ENCODE data around the gene ACSL1. TPM values are rescaled to one million over a fixed set of nuclear protein-coding genes. Genes with fewer than 3 reads are reported as not detected.
A peak's percentile ranks its signal among the peaks of the same experiment; 100 is the strongest.
"Not testable (repeated sequence)": the region's sequence is repeated elsewhere in the genome, so short reads cannot be mapped to it uniquely, and the experiment has no call there.

ACSL1 gene
- total RNA-seq, 1 donor from 2014 or later: 370 TPM

DNA sequence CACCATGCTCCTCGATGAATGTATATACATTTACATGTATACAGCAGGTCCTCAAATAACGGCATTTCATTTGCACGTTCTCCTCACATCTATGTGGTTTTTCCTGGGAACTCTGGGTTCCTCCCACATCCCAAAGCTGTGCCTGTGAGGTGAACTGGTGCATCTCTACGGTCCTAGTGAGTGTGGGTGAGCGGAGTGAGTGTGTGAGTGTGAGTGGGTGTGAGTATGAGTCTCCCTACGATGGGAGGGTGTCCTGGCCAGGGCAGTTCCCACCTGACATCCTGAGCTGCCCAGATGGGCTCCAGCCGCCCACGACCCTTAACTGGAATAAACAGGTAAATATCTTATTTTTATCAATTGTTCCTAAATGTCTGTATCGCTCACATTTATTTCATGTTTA lies 40.0 kb downstream of the ACSL1 start:
- DNase-seq: no peak

DNA sequence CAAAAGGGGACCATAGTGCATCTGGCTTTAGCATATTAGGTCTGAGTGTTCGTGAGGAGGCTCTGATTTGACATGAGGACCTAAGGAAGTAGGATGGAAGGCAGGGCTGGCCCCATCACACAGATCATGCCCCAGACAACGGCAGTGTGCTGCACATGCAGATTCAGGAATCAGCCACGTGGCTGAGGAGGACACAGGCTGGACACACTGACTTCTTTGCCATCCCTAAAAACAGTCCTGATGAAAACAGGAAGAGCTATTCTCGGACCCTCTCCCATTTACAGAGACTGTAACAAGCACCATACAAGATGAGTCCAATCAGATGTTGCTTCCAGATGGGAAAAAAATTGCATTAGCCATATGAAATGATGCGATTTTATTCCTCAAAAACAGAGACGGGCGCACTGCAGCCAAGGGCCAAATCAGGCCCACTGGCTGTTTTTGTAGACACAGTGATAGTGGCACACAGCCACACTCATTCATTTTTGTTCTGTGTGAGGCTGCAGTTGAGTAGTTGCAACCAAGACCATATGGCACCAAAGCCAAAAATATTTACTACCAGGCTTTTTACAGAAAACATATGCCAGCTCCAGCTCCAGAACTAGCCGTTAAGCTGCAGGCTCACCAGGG lies 41.0 kb downstream of the ACSL1 start:
- peak; percentile 61 for DNase-seq

DNA sequence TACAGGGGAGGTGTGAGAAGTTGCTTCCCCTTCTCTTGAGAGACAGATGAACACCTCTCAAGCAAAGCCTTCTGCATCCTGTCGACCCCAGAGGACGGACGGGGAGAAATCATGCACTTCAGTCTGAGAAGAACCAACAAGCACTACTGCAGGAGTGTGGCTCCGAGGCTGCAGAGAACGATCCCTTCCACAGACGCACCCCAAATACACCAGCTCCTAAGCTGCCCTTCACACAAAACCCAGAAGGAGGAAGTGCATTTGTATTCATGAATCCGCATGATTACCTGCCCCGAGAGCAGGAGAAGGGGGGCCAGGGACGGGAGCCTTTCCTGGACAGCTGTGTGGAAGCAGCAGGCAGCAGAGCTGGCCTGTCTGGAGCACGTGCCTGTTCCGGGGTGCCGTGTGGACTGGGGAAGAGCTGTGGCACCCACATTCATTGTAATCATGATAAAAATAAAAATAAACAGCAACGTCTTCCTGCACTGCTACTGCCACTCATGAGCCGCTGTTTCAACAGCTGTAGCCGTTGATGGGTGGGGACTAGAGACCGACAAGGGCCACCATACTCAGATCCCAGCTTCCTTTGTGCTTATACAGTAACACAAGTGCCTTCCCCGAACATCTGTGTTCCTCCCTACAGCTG lies 42.9 kb downstream of the ACSL1 start:
- DNase-seq: no peak

DNA sequence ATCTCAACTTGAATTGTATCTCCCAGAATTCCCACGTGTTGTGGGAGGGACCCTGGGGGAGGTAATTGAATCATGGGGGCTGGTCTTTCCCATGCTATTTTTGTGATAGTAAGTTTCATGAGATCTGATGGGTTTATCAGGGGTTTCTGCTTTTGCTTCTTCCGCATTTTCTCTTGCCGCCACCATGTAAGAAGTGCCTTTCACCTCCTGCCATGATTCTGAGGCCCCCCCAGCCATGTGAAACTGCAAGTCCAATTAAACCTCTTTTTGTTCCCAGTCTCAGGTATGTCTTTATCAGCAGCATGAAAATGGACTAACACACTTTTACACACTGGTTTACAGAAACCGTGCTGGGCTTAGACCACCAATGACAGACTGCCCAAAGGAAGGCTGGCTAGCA lies 46.6 kb downstream of the ACSL1 start:
- not testable (repeated sequence) for DNase-seq

DNA sequence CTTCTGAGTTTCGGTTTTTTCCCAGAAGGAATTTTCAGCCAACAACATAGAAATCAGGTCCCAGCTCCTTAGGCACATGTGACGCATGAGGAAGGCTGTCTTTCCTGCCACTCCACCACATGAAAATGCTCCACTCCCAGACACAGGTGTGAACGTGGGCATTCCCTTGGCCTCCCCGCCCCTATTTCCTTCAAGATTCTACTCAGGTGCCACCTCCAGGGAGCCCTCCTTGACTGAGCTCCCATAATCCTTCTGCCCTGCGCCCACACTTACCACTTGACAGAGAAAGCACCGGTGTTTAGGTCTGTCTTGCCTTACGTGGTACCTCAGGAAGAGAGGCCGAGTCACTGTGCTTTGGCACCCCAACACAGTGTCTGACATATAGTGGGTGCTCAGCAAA lies 47.4 kb downstream of the ACSL1 start:
- no peak for DNase-seq

DNA sequence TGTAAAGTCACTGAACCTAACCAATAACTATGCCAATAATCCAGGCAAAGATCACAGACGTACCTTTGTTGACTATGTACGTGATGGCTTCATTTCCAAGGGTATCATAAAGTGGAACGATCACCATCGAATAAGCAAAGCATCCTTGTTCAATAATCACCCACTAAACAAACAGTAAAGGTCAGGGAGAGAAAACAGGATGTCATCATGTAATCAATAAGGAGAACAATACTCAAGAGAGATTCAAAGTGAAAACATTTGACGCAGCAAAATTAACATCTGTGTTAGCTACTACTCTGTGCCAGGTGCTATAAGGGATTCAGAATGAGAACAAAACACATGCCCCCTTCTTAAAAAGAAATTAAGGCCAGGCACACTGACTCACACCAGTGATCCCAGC lies 48.9 kb downstream of the ACSL1 start:
- DNase-seq: no peak

DNA sequence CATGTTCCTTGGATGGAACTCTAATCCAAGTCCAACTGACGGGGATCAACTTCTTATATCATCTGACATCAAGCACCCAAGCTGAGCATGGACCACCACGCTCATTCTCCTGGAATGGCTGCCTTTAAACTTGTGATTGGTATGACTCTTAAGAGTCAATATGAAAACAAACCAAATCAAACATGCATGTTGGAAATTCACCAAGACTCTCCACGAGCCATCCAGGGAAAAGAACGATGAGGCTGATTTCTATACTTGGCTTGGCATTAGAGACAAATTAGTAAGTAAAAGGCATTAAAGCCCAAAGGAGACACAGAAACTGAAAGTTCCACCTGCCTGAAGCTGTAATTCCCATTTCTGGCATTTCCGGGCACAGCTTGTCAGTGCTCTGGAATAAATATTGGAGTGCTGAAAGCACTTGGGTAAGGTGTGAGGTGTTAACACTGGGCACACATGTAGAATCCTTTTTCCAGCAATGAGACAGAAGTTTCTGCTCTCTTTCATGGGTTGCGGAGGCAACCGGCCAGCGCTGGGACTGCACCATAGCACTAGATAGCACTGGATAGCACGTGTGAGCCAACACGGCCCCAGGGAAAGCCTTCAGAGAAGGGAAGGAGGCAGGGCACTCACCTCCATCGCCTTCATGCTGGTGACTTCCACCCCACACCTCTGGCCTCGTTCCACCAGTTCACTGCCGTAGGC lies 49.8 kb downstream of the ACSL1 start:
- no peak for DNase-seq

DNA sequence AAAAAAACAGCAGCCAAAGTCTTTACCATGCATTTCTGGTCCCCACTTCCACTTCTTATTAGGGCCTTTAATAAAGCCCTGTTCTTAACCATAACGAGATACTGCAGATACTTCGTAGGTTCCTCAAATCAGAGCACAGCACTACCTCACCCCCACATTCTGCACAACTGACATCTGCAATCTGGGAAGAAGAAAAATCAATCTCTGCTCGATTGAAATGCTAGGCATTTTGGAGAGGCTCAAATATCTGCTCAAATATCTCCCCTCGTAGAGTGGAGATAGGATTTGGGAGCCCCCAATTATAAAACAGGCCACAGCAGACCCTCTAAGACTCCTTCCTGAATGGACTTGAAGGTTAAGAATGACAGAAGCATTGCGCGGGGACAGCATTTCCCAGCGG lies 51.6 kb downstream of the ACSL1 start:
- no peak for DNase-seq

DNA sequence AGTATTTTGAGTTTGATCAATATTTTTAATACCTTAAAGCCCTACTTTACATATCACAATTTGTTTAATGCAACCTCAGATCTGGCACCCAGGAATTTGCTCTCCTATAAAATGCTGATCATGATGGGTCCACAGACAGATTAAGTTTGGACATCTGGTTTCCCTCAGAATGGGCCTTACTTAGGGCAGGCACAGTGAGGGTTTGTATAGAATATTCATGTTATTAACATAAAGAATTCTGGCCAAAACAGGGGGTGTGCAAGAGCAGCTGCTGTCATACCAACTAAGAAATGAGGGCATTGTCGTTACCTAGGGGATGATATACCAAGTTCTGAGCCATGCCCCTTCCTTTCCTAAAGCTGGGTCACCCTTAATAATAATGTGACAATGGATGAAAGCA lies 54.4 kb downstream of the ACSL1 start:
- no peak for DNase-seq

DNA sequence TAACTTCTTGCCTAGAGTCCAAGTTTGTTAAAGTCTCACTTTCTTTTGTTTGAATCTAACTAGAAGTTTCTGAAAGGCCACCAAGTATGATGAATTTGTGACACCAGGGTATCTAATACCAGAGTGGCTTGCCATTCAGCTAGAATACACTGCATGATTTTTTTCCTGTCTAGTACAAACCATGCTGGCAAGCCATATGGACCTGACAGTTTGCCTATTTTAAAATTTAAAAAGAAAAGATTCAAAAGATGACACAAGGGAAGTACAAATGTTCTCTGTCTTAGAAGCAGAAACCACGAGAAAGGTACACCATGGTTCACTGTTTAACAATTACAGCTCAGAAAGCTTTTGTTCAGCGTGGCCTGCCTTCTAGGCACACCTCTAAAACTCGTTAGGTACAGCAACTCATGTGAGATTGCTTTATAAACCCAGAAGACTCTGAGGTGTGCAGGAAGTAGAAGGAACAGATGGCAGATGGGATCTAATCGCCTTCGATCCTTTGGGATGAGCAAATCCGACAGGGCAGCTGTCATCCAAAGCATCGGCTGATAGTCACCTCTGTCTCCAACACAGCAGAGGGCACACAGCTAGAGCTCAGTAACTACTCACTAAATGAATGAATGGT lies 56.5 kb downstream of the ACSL1 start:
- no peak for DNase-seq

DNA sequence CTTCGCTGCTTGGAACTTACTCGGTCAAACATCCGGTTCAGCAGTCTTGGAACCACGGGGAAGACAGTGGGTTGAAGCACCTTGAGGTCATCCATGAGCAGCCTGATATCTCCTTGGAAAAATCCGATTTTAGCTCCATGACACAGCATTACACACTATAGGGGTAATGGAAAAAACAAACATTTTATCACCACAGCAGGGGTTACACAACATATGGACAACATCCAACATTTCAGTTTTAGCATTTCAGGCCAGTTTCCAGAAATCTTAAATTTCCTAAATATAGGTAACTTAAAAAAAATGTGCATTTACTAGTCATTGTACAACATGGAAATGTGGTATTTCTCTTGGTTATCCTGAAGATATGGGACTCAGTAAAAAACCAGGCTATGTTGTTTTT lies 57.5 kb downstream of the ACSL1 start:
- DNase-seq: no peak

DNA sequence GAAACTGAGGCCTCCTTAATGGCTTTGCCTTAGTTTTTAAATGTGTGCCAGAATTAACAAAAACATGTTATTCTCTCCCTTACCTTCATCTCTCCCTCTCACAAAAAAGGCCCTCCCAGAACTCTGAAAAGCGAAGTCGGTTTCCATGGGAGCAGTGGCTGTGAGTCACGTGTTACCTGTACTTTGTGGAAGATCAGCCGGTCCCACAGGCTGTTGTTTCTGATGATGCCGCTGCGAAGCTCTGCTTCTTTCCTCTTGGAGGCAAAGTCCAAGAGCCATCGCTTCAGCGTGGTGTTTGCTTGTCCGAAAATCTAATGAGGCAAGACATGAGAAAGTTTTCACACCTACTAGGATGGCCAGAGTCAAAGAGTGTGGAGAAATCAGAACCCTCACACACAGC lies 59.3 kb downstream of the ACSL1 start:
- DNase-seq: no peak

DNA sequence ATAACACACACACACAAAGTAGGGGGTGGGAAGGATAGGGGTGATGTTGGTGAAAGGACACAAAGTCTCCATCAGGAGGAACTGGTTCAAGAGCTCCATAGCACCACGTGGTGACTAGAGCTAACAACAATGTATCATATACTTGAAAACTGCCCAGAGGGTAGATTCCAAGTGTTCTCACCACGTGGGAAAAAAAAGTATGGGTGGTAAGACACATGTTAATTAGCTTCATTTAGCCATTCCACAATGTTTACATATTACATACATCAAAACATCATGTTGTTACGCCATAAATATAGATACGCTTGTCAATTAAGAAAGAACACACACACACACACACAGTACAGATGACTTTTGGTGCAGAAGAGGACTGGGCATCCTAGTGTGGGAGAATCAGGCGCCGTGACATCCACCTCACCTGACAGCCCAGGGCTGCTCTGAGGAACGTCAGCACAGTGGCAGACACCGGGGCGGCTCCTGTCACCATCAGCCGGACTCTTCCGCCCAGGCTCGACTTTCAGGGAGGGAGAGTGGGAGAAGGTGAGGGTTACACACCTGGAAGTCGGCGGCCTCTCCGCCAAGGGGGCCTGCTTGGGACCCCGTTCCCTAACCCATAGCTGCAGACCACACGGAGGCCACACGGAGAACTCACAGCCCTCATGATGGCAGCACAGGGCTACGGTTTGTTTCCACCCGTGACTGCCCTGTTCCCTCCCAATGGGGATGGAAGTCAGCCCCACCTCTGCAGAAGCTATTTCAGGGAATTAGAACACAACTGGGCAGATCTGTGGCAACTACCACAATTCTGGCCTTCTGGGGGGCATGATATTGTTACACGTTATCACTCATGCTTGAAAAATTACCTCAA lies 60.1 kb downstream of the ACSL1 start:
- no peak for DNase-seq

DNA sequence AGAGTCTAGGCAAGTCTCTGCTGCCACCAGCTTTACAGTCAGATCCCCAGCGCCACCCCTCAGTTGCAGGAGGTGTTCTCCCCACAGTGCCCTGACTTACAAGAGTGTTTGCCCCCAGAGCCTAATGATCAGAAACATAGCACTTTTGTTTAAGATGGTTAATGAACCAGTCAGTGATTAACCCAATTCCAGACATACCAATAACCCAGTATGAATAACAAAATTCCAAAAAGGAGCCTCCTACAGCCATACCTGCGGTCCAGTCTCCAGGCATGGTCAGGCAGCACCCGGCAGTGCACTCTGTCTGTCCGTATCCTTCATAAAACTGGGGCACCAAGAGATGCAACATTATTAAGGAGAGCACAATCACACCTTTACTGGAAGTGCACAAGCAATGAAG lies 61.2 kb downstream of the ACSL1 start:
- no peak for DNase-seq

DNA sequence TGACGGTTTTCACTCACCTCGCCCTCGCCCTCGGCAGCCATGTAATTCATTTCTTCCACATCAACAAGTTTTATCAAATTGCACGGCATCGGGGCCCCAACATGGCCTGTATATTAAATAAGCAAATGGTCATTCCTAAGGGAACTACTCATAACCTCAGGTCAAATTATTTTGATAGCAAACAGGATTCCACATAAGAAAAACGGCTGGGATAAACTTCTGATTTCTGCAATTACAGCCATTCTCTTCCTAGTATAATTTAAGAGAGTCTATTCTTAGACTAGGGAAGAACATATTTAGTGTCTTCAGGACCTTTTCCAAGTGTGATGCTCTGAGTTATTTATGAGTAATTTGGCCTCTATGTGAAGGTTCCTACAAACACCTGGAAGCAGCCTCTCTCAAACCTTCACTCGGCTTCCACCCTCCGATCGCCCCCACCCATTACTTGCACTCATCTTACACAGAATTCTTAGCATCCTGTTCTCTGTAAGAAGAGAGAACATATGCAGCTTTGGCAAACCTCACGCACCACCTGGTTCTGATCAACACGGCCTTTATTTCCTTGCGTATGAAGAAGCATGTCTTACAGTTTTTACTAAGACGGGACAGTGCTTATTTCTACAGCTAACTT lies 62.5 kb downstream of the ACSL1 start:
- peak; percentile 94 for DNase-seq

DNA sequence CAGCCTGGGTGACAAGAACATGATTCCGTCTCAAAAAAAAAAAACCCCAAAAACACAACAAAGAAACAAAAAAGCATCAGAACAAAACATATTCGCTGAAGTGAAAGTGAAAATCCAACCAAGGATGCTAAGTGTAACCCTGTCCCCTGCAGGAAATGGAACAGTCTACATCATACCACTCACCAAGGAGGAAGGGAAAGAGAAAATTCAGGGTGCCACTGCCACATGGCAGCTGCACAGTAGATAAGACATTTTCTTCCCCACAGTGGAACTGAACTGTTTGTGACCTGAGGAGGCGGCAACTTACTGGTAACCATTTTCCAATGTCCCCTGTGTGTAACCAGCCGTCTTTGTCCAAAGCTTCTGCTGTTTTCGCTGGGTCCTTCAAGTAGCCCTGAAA lies 63.7 kb downstream of the ACSL1 start:
- DNase-seq: no peak

DNA sequence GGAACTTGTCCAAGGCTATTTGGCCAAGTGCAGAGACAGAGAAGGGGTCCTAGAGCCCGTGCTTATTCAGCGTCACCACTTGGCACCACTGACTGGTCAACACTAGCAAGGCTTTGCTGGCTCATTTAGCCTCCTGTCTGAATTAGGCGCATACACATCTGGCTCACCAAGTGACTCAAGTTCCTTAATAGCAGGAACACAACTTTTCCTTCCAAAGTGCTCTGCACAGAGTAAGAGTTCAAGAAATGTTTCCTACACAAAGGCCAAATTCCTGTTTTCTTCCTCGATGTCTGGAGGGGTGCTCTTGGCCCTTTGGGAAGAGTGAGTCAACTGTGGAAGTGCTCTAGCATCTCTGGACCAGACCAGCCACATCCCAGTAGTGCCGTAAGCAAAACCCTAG lies 65.1 kb downstream of the ACSL1 start:
- DNase-seq: no peak

DNA sequence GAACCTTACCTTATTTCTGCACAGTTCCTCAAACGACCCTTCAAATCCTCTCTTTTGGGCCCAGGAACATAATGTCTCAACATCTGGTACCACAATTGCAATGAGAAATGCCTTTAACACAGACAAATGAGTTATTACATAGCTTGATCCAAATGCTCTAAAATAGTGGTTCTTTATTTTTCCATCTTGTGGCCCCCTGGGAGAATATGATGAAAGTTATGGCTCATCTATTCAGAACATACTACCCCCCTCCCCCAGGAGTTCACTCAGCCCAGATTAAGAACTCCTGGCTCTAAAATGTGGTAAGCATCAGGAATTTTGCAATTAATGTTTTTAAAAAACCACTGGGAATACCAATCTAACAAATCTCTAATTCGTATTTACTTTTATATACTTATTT lies 68.0 kb downstream of the ACSL1 start:
- DNase-seq: peak; percentile 62

DNA sequence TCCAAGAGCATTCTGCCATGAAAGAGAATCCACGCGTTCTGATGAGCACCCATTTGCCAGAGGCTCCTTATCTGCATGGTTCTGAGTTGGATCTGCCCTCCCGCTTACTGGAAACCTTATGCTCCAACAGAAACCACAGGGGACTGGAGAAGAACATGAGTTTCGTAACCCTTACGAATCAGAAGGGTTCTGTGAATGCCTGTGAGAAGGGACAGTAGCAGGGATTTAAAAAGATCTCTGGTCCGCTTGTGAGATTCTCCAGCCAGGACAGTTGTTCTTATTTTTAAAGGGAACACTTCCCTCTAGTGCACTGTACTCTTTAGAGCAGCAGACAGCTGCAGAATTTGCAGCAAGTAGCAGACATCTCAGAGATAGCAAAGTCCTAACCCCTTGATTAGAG lies 69.4 kb downstream of the ACSL1 start:
- DNase-seq: peak; percentile 19

DNA sequence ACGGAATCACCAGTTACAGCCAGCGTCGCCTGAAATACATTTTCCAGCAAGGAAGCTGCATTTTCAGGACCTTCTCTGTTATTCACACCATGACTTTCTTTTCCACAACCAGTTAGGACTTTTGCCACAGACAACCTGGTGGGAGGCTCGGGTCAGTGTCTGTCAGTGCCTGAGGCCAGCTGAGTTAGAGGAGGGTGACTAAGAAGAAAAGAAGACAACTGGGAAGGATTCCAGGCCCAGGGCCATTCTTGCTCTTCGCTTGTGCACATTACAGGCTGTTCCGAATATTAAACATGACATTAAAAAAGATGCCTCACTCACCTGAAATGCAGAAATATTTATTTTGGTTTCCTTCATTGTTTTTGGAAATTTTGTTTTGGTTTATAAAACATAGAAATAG lies 70.5 kb downstream of the ACSL1 start:
- no peak for DNase-seq

DNA sequence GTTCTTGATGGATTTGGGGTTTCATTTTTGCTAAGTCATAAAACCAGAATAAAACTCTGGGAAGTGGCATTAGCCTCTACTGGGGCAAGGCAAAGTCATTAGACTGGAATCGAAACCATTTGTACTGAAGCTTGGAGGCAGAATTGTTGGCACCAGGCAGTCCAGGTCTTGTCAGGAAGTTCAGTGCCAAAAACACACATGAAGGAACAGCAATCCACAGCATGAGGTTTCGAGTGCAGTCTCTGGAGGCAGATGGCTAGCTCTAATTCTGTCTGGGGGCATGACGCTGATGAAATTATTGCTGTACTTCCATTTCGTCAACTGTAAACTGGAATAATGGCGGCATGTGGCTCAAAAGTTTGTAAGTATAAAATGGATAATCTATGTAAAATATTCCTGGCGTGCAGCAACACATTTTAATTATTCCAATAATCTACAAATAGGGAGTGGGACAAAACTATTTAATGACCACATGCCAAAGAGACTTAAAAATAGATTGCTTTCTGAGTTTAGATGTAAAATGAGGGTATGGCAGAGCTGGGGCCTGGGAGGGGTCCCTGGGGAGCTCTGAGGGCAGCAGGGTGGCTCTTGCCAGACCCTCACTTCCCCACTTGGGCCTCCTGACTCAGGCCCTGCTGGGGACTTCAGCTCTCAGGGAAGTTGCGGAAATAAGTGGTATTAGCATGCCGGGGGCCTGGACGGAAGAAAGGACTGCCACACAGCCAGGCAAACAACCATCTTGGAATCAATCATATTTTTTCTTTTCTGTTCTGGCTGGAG lies 73.1 kb downstream of the ACSL1 start:
- DNase-seq: no peak

All from skin of body (tissue), 2 donors.